Smooth muscle cell (in vitro differentiated cells): ENCODE measurements around the gene ACVR1B. TPM values are rescaled to one million over a fixed set of nuclear protein-coding genes. Genes with fewer than 3 reads are reported as not detected.

ENCODE experiments used
- DNase-seq: peaks from one replicate; lab custom pipeline; 2025; ENCODE audit not compliant: unreplicated experiment; lab: John Stamatoyannopoulos, UW
- H2AFZ ChIP-seq: fragments of 200-600 bp; sonication (generic); 2 replicates; pipeline ENCODE4 v1.6.0; 2016; ENCODE audit warnings: antibody characterized with exemption, low read depth, mild to moderate bottlenecking
- H3F3A ChIP-seq: fragments of 200-600 bp; sonication (generic); 2 replicates; pipeline ENCODE4 v1.6.0; 2017; ENCODE audit warnings: antibody characterized with exemption, low read depth
- H3K27ac ChIP-seq: fragments of 200-600 bp; sonication (generic); 2 replicates; pipeline ENCODE4 v1.5.1; 2016; ENCODE audit warnings: low read depth, mild to moderate bottlenecking
- H3K27me3 ChIP-seq: fragments of 200-600 bp; sonication (generic); 2 replicates; pipeline ENCODE4 v1.6.1; 2016; ENCODE audit warnings: low read depth, mild to moderate bottlenecking
- H3K36me3 ChIP-seq: fragments of 200-600 bp; sonication (generic); 2 replicates; pipeline ENCODE4 v1.5.1; 2016; ENCODE audit warnings: low read depth
- H3K4me1 ChIP-seq: fragments of 200-600 bp; sonication (generic); 2 replicates; pipeline ENCODE4 v1.5.1; 2016; ENCODE audit warnings: low read depth
- H3K4me2 ChIP-seq: fragments of 200-600 bp; sonication (generic); 2 replicates; pipeline ENCODE4 v1.6.0; 2016; ENCODE audit warnings: mild to moderate bottlenecking
- H3K4me3 ChIP-seq: fragments of 200-600 bp; sonication (generic); 2 replicates; pipeline ENCODE4 v1.5.1; 2016; ENCODE audit warnings: mild to moderate bottlenecking
- H3K79me2 ChIP-seq: fragments of 200-600 bp; sonication (generic); 2 replicates; pipeline ENCODE4 v1.6.0; 2016; ENCODE audit warnings: low read depth, mild to moderate bottlenecking
- H3K9ac ChIP-seq: fragments of 200-600 bp; sonication (generic); 2 replicates; pipeline ENCODE4 v1.6.0; 2016; ENCODE audit warnings: low read depth
- H3K9me3 ChIP-seq: fragments of 200-600 bp; sonication (generic); replicated peaks from 2 replicates; pipeline ENCODE4 v1.5.1; 2016; ENCODE audit warnings: low read depth
- H4K20me1 ChIP-seq: fragments of 200-600 bp; sonication (generic); 2 replicates; pipeline ENCODE4 v1.6.0; 2016; ENCODE audit warnings: low read depth
- CTCF ChIP-seq: fragments of 200-600 bp; sonication (generic); IDR thresholded peaks from 2 replicates; pipeline ENCODE4 v1.5.1; 2017; ENCODE audit warnings: borderline replicate concordance, mild to moderate bottlenecking, antibody characterized with exemption; ENCODE audit not compliant: insufficient read depth, poor library complexity, severe bottlenecking
- WGBS: methylation state at CpG from one replicate; pipeline ENCODE4 v1.1.7; 2016; ENCODE audit warnings: low lambda C conversion rate; 5-methylcytosine and 5-hydroxymethylcytosine counted together
- polyA plus RNA-seq: library from polyadenylated mRNA; unstranded; fragments of >200 nt; fragmentation: Nextera tagmentation; extraction: Ambion mirVana; gene quantifications from 2 replicates; pipeline ENCODE4 v1.2.1, GENCODE V29; 2016
- total RNA-seq: library from RNA; depleted of rRNA; stranded (reverse); fragments of >200 nt; gene quantifications from 2 replicates; pipeline ENCODE4 v1.2.3, GENCODE V29; 2014

ACVR1B gene
- total and polyA plus RNA-seq, 2 experiments from 2014 or later, result 1.9 to 4.0 TPM

- no peak overlapping the region for H3K4me3 ChIP-seq
- no peaks in the 10 kb centered on the region for H3K36me3 ChIP-seq
- TF ChIP-seq CTCF, result peak; percentile 62
- WGBS, result 52% methylated on average over 5 of the region's 5 CpGs
- H4K20me1 ChIP-seq, result peaks cover 10% of the 10 kb centered on the region
- H3K27ac ChIP-seq, result no peak overlapping the region
- peaks cover 2% of the 10 kb centered on the region for H3K4me1 ChIP-seq
- H3K9me3 ChIP-seq, result no peaks in the 10 kb centered on the region
- no peak overlapping the region for H3K4me2 ChIP-seq
- peaks cover 5% of the 10 kb centered on the region for H3F3A ChIP-seq
- H3K27me3 ChIP-seq, result no peaks in the 10 kb centered on the region
- peak; percentile 20 for DNase-seq
- H3K79me2 ChIP-seq, result peaks cover 7% of the 10 kb centered on the region
- H3K9ac ChIP-seq, result no peak overlapping the region
- no peak overlapping the region for H2AFZ ChIP-seq
These were observed 52.6 kb downstream of the ACVR1B start for GRCh38 chr12:52004042-52004648.

- H3K79me2 ChIP-seq, result peaks cover 7% of the 10 kb centered on the region
- 80% methylated on average over 10 of the region's 10 CpGs for WGBS
- no peak for DNase-seq
- no peak overlapping the region for H3K27ac ChIP-seq
- peaks cover 13% of the 10 kb centered on the region for H3F3A ChIP-seq
- H3K4me2 ChIP-seq, result no peak overlapping the region
- TF ChIP-seq CTCF, result no peak
- H3K27me3 ChIP-seq, result no peaks in the 10 kb centered on the region
- H3K9ac ChIP-seq, result no peak overlapping the region
- no peaks in the 10 kb centered on the region for H3K9me3 ChIP-seq
- H3K4me3 ChIP-seq, result no peak overlapping the region
- peaks cover 10% of the 10 kb centered on the region for H4K20me1 ChIP-seq
- no peaks in the 10 kb centered on the region for H3K36me3 ChIP-seq
- peaks cover 13% of the 10 kb centered on the region for H3K4me1 ChIP-seq
- H2AFZ ChIP-seq, result no peak overlapping the region
These were observed 53.9 kb downstream of the ACVR1B start for GRCh38 chr12:52005218-52005902.

GRCh38 chr12:52005903-52006703 lies 54.6 kb downstream of the ACVR1B start:
- peak; percentile 49 for DNase-seq
- Histone ChIP-seq H2AFZ (no peak overlapping the region), H3K4me1 (peaks cover 20% of the 10 kb centered on the region), H3K4me3 (peak overlapping the region; percentile 84), H3K9ac (peak overlapping the region; percentile 8), H3K9me3 (no peaks in the 10 kb centered on the region), H3K36me3 (no peaks in the 10 kb centered on the region), H3K79me2 (peaks cover 7% of the 10 kb centered on the region), H3K27ac (peak overlapping the region; percentile 30), H3F3A (peaks cover 13% of the 10 kb centered on the region), H4K20me1 (peaks cover 10% of the 10 kb centered on the region), H3K4me2 (peak overlapping the region; percentile 98), H3K27me3 (no peaks in the 10 kb centered on the region)
- no peak for TF ChIP-seq CTCF
- 9% methylated on average over 27 of the region's 28 CpGs for WGBS
